GM12874 (cell line): ENCODE results near the gene ACO2.

Experiments
- TF ChIP-seq, protein P1 (sequence below): IDR thresholded peaks from 2 replicates; pipeline ENCODE4 v1.5.1; 2011; ENCODE audit warnings: low read depth, mild to moderate bottlenecking, control low read depth, low read length, moderate library complexity; ENCODE audit not compliant: insufficient read depth

ACO2 gene

DNA sequence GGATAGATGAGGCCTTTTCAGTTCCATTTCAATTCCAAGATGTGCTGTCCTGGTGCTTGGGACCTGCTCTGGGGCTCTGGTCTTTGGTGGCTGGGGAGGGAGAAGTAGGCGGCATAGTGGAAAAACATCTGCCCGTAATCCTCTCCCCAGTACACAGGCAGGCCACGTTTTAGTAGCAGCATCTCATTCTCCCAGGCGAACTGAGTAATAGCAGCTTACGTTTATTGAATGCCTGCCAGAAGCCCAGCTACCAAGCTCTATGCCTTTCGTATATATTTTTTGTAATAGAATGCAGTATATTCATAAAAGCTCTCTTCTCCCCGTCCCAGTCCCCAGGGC lies 11.4 kb downstream of the ACO2 start:
- TF ChIP-seq, protein P1, sequence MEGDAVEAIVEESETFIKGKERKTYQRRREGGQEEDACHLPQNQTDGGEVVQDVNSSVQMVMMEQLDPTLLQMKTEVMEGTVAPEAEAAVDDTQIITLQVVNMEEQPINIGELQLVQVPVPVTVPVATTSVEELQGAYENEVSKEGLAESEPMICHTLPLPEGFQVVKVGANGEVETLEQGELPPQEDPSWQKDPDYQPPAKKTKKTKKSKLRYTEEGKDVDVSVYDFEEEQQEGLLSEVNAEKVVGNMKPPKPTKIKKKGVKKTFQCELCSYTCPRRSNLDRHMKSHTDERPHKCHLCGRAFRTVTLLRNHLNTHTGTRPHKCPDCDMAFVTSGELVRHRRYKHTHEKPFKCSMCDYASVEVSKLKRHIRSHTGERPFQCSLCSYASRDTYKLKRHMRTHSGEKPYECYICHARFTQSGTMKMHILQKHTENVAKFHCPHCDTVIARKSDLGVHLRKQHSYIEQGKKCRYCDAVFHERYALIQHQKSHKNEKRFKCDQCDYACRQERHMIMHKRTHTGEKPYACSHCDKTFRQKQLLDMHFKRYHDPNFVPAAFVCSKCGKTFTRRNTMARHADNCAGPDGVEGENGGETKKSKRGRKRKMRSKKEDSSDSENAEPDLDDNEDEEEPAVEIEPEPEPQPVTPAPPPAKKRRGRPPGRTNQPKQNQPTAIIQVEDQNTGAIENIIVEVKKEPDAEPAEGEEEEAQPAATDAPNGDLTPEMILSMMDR = no peak

DNA sequence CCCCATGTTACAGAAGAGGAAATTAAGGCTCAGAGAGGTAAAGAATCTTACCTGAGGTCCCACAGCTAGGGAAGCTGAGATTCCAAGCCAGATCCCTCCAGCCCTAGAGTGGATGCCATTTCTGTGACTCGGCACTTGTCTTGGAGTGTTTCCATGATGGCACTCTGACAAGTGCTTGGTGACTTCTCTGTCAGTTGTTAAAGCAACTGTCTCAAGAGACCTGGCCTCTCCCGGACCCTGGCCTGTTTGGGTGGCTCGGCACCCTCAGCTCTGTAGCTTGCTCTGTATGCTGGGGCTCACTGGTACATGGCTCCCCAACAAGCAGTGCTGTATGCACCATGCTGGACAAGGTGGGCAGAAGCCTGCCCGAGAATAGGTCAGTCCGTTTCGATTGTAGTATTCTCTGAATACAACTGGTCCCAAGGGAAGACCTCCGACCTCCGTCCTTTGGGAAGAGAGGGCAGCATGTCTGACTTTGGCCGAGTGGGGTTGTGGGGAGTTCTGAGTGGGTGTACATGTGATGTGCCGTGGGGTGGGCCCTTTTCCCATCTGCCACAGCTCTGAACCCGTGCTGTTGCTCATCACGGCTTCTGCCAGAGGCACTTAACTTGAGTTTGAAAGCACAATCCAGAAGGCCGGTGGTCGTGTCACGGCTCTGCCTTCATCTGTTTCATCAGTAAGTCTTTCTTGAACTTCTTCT lies 12.4 kb downstream of the ACO2 start:
- TF ChIP-seq, protein P1 = no peak

DNA sequence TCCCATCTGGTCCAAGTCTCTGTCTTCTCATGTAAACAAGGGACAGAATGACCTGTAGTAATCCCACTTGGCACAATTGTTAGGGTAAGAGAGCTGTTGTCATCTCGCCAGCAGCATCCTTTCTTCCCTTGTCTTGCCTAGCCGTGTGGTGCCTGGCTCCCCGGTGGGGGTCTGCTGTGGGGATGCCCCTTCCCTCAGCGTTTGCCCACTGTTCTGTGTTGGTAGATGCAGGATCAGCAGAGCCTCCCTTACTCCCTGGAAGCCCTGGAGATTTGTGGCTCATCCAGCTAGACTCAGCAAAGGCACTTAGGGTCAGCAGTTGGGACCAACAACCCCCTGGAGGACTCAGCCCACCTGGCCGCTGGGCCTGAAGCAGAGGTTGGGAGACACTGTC lies 13.0 kb downstream of the ACO2 start:
- TF ChIP-seq, protein P1 = no peak

DNA sequence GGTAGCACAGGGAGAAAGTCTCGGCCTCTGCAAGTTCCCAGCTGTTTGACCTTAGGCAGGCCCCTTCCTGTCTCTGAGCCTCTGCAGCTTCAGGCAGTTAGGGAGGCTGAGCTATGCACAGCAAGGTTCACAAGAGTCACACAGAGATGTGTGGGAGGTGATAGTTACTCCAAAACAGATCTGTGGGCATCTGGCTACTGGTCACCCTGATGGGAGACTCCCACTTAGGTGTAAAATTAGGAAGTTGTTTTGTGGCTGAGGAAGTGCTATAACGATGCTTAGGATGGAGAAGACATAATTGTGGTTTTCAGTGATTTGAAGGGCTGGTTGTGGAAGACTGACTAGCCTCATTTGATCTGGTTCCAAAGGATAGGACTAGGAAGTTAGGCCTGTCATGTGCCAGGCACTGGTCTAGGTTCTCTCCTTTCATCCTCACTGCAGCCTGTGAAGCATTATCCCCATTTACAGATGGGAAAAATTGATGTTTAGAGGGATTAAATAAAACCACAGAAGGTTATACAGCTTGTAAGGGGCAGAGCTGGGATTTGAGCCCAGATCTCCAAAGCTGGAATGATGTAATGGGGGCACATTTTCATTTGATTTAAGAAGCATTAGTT lies 13.5 kb downstream of the ACO2 start:
- TF ChIP-seq, protein P1 = no peak

DNA sequence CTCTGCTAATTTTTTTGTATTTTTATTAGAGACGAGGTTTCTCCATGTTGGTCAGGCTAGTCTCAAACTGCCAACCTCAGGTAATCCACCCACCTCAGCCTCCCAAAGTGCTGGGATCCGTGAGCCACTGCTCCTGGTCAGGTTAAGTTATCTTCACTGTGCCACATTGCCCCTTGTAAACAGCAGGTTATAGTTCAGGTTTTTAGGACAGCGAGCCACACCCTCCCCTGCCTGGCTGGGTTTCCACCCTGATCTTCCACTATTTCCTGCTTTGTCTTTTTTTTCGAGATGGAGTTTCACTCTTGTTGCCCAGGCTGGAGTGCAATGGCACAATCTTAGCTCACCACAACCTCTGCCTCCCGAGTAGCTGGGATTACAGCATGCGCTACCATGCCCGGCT lies 16.1 kb downstream of the ACO2 start:
- TF ChIP-seq, protein P1 = no peak

DNA sequence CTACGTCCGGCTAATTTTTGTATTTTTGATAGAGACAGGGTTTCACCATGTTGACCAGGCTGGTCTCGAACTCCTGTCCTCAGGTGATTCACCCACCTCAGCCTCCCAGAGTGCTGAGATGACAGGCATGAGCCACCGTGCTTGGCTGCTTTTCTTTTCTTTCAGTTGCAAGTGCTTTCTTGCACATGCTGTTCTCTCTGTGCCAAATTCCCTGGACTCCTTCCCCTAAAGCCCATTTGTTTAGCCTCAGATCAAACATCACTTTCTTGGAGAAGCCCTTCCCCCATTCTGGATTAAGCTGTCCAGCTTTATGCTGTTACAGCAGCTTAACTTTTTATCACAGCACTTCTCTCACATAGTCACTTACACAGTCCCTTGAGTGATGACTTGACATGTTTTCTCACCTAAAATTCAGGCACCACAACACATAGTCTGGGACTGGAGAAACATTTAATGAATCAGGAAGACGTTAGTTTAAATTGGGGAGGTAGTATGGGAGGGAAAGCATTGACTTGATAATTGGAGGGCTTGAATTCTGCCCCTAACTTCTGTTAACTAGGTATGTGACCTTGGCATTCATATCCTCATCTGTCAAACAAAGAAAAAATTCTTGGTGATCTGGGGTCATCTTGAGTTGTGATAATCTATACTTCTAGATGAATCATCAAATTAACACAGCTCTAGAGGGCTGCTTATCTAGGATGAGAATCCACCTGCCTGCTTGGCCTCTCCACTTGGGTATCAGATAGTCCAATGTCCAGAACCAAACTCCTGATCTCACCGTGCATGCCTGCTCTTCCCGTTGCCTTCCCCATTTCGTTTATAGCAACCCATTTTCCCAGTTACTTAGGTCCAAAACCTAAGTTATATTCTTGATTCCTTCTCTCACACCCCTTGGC lies 18.4 kb downstream of the ACO2 start:
- TF ChIP-seq, protein P1 = no peak

DNA sequence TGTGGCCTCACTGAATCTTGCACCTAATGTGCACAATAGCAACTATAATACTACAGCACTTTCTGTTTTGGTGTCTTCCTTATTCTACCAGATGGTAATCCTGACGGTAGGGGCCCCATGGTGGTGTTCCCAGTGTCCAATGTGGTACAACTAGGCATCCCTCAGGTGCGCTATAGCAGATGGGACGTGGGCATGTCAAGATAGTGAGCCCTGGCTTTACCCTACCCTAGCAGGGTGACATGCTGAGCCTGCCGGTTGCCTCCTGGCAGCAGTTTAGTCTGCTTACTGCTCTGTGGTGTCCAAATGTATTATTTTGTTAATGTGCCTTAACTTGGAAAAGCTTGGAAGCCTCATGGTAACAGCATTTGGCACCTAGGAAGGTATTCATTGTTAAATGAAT lies 19.2 kb downstream of the ACO2 start:
- TF ChIP-seq, protein P1 = no peak
